ENCODE measurements around the gene CDC26.

- TF ChIP-seq CTCF (IDR thresholded peaks at IDR 0.05) (no peak), POLR2A (IDR thresholded peaks at IDR 0.05) (no peak)
These were observed 29.5 kb downstream of the CDC26 start for GRCh38 chr9:113245894-113246293.

Measured in esophagus squamous epithelium (tissue), 4 donors.